Mammary epithelial cell (primary cell): ENCODE measurements around the gene NAV3.

ENCODE experiments used
- EZH2 ChIP-seq: IDR thresholded peaks from 2 replicates; pipeline ENCODE4 v1.6.1; 2012; ENCODE audit warnings: low read length, inconsistent platforms, borderline replicate concordance
- TF ChIP-seq, protein P1 (sequence below), 2 donors: IDR thresholded peaks in 1 of 2; conservative IDR thresholded peaks in 1 of 2; 2 replicates each; pipeline ENCODE4 v1.5.1; 2011 to 2012; ENCODE audit warnings: inconsistent platforms in 2 of 2, low read length in 2 of 2, mild to moderate bottlenecking in 2 of 2, control low read depth in 1 of 2, low read depth in 1 of 2; ENCODE audit not compliant: insufficient read depth in 1 of 2; ENCODE audit errors: extremely low read depth in 1 of 2

DNA sequence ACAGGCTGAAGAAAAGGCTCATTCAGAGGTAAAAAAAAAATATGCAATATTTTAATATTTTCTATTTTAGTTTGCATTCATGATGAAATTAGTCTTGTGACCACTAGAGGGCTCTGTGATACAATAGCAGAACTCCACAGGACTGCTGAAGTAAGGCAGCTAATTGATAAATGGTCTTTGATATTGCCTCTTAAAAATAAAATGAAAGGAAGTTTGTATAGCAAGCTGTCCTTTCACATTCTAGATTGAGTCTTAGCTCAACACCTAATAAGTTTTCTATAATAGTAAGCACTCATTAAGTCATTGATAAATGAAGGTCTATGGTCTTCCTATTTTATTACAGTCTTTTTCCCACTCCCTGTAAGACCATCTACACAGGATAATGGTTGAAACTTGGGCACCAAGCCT, 315.7 kb downstream of the NAV3 start:
- TF ChIP-seq, protein P1, sequence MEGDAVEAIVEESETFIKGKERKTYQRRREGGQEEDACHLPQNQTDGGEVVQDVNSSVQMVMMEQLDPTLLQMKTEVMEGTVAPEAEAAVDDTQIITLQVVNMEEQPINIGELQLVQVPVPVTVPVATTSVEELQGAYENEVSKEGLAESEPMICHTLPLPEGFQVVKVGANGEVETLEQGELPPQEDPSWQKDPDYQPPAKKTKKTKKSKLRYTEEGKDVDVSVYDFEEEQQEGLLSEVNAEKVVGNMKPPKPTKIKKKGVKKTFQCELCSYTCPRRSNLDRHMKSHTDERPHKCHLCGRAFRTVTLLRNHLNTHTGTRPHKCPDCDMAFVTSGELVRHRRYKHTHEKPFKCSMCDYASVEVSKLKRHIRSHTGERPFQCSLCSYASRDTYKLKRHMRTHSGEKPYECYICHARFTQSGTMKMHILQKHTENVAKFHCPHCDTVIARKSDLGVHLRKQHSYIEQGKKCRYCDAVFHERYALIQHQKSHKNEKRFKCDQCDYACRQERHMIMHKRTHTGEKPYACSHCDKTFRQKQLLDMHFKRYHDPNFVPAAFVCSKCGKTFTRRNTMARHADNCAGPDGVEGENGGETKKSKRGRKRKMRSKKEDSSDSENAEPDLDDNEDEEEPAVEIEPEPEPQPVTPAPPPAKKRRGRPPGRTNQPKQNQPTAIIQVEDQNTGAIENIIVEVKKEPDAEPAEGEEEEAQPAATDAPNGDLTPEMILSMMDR (conservative IDR thresholded peaks at IDR 0.05 in 1 of 2, IDR thresholded peaks at IDR 0.05 in 1 of 2; ENCODE audit: extremely low read depth in 1 of 2, insufficient read depth in 1 of 2, low read depth in 1 of 2, low read length in 2 of 2), result peak; percentile 60 to 69
- no peak for TF ChIP-seq EZH2
